Measurements from ENCODE around the gene ZNF593.

Gene ZNF593

GRCh38 chr1:26210147-26210870, 40.6 kb downstream of the ZNF593 start:
- no peak for DNase-seq (ENCODE audit: low spot score)

GRCh38 chr1:26212726-26213125, 43.0 kb downstream of the ZNF593 start:
- no peak for DNase-seq (ENCODE audit: low spot score)

- no peak for DNase-seq (ENCODE audit: low spot score)
These were observed 43.7 kb downstream of the ZNF593 start for GRCh38 chr1:26213335-26213905.

- no peak for DNase-seq (ENCODE audit: low spot score)
These were observed 45.5 kb downstream of the ZNF593 start for GRCh38 chr1:26215246-26215645.

GRCh38 chr1:26218906-26219494, 49.3 kb downstream of the ZNF593 start:
- no peak for DNase-seq (ENCODE audit: low spot score)
